Stimulated activated CD4-positive, alpha-beta T cell treated with anti-CD3 and anti-CD28 coated beads, Interleukin-4, amount 100 ng/mL, for 4 hours (primary cell): Measurements from ENCODE around the gene SNAPC2.

Experiments used
- DNase-seq, 2 experiments: peaks; one replicate each; pipeline ENCODE4 v3.0.0-alpha.2; 2020

SNAPC2 gene

GRCh38 chr19:7919610-7920518, at the start of gene SNAPC2:
Gene SNAPC2 (plus strand): TSS chr19:7920338. CDS start chr19:7920367, 29 bp downstream.
- peak; percentile 95 for DNase-seq

GRCh38 chr19:7870571-7871436, 49.3 kb upstream of the SNAPC2 start:
- peak; percentile 30 for DNase-seq

DNA sequence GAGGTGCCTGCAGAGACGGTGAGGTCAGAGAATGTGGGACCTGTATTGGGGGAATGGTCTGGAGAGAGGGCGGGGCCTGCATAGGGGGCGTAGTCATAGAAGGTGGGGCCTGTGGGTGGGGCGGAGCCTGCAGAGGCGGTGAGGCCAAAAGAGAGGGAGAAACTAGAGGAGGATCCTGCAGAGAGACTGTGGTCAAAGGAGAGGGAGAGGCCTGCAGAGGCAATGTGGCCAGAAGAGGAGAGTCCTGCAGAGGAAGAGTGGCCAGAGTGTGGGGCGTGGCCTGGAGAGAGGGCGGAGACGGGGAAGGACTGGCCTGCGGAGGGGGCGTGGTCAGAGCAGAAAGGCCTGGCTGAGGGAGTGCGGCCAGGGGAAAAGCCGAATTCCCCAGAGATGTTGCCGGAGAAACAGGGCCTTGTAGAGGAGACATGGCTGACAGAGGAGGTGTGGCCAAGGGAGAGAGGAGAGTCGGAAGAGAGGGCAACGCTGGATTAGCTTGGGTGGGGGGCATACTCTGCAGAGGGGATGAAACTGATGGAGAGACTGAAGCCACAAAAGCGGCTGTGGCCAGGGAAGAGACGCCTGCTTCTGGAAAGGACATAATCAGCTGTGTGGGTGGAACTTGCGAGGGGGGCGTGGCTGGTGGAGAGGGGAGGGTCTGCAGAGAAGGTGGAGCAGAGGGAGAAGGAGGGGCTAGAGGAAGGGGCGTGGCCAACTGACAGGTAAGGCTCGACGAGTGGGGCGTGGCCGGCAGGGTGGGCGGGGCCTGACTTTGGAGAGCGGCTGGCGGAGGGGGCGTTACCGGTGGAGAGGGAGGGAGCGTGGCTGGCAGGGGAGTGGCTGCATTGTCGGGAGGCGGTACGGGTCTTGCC, 48.5 kb upstream of the SNAPC2 start:
- peak; percentile 66 to 78 for DNase-seq

- no peak for DNase-seq
These were observed 47.6 kb upstream of the SNAPC2 start for GRCh38 chr19:7872306-7873204.

DNA sequence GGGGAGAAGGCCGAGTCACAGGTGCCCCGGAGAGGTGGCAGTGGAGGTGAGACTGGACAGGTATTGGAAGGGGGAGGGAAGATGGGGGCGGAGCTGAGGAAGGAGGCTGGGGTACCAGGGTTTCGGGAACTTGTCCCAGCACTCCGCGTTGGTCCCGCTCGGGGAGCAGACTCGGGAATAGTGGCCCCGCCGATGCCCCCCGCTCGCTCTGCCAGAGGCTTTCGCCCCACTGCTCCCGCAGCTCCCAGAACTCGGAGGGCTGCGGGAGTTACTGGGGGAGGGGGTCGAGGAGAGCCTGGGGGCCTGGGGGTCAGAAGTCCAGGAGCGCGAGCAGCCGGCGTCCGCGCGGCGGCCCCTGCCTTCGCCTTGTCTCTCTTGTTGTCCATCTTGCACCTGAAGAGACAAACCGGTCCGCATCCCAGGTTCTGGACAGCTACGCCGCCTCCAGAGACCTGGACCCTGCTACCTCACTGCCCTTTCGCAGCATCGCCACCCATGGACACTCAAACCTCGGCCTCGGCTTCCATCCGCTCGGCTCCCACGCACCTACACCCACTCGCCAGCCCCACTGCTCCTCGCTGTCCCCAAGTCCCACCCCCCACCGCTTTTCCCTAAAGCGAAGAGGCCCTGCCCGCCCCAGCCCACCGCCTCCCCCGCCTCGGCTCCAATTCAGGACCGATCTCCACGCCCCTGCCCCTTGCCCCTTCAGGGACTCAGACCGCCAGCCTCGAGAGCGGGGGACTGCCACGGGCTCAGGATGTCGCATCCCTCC, 46.6 kb upstream of the SNAPC2 start:
- DNase-seq: no peak

DNA sequence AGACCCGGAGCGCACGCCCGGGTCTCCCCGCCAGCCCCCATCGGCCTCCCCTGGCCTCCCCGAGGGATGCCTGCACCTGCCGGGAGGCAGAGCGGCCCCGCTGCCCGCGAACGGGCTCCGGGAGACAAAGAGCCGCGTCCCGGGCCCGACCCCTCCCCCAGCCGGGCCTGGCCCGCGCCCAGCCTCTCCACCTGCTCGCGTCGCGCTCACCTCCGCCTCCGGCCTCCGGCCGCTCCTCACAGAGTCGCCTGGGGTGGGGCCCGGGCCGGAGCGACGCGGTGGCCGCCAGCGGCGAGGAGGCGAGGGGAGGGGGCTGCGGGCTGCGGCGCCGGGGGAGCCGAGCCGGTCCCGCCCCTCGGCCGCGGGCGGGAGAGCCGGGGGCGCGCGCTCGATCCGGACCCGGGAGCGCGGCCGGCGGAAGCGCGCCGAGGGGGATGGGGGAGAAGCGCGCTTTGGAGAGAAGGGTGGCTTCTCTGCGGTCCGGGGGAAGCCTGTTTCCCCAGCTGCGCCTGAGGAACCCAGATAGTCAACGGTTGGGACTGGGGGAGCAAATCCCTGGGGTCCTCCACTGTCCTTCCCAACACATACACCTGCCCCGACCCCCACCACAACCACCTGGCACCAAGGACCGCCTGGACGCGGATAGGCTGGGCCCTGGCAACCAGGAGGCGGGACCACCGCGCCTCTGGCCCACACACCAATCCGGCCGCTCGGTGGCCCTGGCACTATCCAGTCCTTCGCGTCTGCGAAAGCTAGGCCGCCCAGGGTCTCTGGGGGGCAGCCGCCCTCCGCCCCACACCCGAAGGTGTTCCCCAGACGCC, 45.9 kb upstream of the SNAPC2 start, which contains the start of gene PRR36:
TSS of gene PRR36 (minus strand) at position 315 of the 821 bp plus-strand sequence. CDS start 701 bp downstream, outside the sequence.
- no peak for DNase-seq

- no peak for DNase-seq
These were observed 45.3 kb upstream of the SNAPC2 start for GRCh38 chr19:7874897-7875273.

DNA sequence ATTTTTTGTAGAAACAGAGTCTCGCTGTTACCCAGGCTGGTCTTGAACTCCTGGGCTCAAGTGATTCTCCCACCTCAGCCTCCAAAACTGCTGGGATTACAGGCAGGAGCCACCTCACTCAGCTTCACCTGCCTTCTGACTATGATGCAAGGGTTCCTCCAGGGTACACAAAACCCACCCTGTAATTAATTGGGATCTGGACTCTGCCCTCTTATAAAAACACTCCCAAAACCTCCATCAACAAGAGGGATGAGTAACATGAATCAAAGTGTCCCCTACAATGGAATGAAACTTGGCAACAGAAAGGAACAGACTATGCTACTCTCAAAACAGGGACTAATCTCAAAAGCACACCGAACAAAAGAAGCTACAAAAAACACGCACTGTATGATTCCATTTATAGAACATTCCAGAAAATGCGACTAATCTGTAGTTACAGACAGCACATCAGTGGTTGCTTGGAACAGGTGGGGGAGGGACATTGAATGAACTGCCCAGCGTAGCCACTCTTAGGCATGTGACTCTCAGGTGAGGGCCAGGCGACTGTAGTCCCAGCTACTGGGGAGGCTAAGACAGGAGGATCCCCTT, 42.8 kb upstream of the SNAPC2 start:
- no peak for DNase-seq

- DNase-seq: no peak
These were observed 40.9 kb upstream of the SNAPC2 start for GRCh38 chr19:7879111-7879807.

GRCh38 chr19:7879836-7880235, 40.3 kb upstream of the SNAPC2 start:
- no peak for DNase-seq

DNA sequence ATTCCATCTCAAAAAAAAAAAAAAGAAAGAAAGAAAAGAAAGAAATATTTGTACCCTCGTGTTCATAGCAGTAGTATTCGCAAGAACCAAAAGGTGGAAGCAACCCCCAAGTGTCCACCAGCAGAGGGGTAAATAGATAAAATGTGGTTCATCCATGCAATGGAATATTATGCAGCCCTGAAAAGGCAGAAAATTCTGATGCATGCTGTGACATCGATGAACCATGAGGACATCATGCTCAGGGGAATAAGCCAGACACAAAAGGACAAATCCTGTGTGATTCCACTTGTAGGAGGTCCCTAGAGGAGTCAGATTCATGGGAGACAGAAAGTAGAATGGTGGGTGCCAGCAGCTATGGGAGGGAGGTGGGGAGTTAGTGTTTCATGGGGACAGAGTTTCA, 38.2 kb upstream of the SNAPC2 start:
- DNase-seq: no peak

- no peak for DNase-seq
These were observed 37.0 kb upstream of the SNAPC2 start for GRCh38 chr19:7883105-7883504.

- DNase-seq: no peak
These were observed 36.2 kb upstream of the SNAPC2 start for GRCh38 chr19:7883796-7884570.

DNA sequence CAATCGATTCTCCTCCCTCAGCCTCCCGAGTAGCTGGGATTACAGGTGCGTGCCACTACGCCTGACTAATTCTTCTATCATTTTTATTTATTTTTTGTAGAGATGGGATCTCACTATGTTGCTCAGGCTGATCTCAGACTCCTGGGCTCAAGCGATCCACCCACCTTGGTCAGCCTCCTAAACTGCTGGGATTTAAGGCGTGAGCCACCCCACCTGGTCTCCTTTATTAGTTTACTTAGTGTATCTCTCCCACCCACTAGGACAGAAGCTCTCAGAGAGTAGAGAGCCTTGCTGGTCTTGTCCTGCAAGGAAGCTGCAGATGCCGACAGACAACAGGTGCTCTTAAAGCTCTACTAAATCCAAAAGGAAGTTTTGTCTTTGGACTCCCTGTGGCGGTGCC, 34.3 kb upstream of the SNAPC2 start:
- no peak for DNase-seq

GRCh38 chr19:7887408-7888144, 32.6 kb upstream of the SNAPC2 start:
- no peak for DNase-seq

DNA sequence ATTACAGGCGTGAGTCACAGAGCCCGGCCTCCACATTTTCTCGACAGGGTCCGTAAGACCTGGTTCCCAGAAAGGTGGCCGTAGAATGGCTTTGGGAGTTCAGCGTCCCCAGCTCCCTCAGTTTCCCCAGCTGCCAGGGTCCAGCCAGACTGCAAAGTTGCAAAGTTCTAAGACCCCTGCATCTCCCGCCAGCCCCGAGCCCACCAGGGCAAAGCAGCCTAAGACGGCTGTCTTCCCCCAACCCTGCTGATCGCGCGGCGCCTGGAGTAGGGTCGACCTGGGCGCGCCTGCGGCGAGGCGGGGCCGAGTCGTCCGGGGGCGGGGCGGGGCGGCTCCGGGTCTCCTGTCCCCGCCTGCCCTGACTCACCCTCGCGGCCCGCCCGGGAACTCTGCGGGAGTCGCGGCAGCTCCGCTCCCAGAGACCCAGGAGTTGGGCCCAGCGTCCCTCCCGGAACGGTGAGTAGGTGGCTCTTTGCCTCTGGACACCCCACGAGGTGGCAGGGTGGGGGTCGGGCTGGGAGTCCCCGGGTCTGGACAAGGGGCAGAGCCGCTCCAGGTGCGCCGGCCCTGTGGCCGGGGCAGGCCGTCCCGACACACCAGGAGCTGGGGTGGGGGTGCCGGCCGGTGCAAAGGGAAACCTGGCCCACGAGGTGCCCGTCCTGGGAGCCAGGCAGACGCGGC, 31.9 kb upstream of the SNAPC2 start, which contains the start of gene LRRC8E:
TSS of gene LRRC8E (plus strand) at position 366 of the 681 bp plus-strand sequence. CDS start 7,094 bp downstream, outside the sequence.
- DNase-seq: peak; percentile 38 to 58
